Cardiac muscle cell (in vitro differentiated cells and primary cell): ENCODE measurements around the gene WSB1. TPM values are rescaled to one million over a fixed set of nuclear protein-coding genes. Genes with fewer than 3 reads are reported as not detected.

ENCODE experiments used
- DNase-seq, 2 donors: peaks; one replicate each; pipeline versions ENCODE4 v3.0.0 to v3.0.0-alpha.2; 2010 to 2017; ENCODE audit warnings: low read depth in 1 of 2, low spot score in 1 of 2
- H3K27ac ChIP-seq: fragments of 200-600 bp; sonication (generic); 2 replicates; pipeline ENCODE4 v1.5.1; 2016
- H3K27me3 ChIP-seq: fragments of 200-600 bp; sonication (generic); 2 replicates; pipeline ENCODE4 v1.6.0; 2016; ENCODE audit warnings: control low read depth
- H3K36me3 ChIP-seq: fragments of 200-600 bp; sonication (generic); 2 replicates; pipeline ENCODE4 v1.5.1; 2016; ENCODE audit warnings: control low read depth
- H3K4me1 ChIP-seq: fragments of 200-600 bp; sonication (generic); 2 replicates; pipeline ENCODE4 v1.8.1; 2017; ENCODE audit warnings: low read depth, mild to moderate bottlenecking, mixed run types
- H3K4me3 ChIP-seq: fragments of 200-600 bp; sonication (generic); 2 replicates; pipeline ENCODE4 v1.5.1; 2016; ENCODE audit warnings: mild to moderate bottlenecking
- H3K9me3 ChIP-seq: fragments of 200-600 bp; sonication (generic); 2 replicates; pipeline ENCODE4 v1.5.1; 2017; ENCODE audit warnings: low read depth, mild to moderate bottlenecking, control low read depth
- CTCF ChIP-seq: IDR thresholded peaks from 2 replicates; pipeline ENCODE4 v1.5.1; 2012; ENCODE audit warnings: low read depth, mild to moderate bottlenecking, low read length
- polyA plus RNA-seq: library from polyadenylated mRNA; unstranded; fragments of >200 nt; fragmentation: Nextera tagmentation; extraction: Ambion mirVana; gene quantifications from 2 replicates; pipeline ENCODE4 v1.2.1, GENCODE V29; 2016
- total RNA-seq: library from RNA; depleted of rRNA; stranded (reverse); fragments of >200 nt; gene quantifications from 2 replicates; pipeline ENCODE4 v1.2.3, GENCODE V29; 2016

The WSB1 gene
- total and polyA plus RNA-seq, 2 experiments from 2014 or later: 308 to 471 TPM

GRCh38 chr17:27282054-27282551, 11.8 kb upstream of the WSB1 start:
- Histone ChIP-seq H3K4me1 (peaks cover 7% of the 10 kb centered on the region), H3K27ac (no peak overlapping the region), H3K4me3 (no peak overlapping the region), H3K27me3 (no peaks in the 10 kb centered on the region), H3K36me3 (no peaks in the 10 kb centered on the region), H3K9me3 (no peaks in the 10 kb centered on the region)
- no peak for TF ChIP-seq CTCF
- DNase-seq: peak in 1 of 2 donors; percentile 97

- TF ChIP-seq CTCF: no peak
- no peak for DNase-seq
Observed at GRCh38 chr17:27283060-27283459, 10.9 kb upstream of the WSB1 start.

GRCh38 chr17:27283751-27284150, 10.2 kb upstream of the WSB1 start:
- Histone ChIP-seq H3K36me3 (no peaks in the 10 kb centered on the region), H3K27ac (no peak overlapping the region), H3K4me1 (peaks cover 7% of the 10 kb centered on the region), H3K9me3 (no peaks in the 10 kb centered on the region), H3K4me3 (no peak overlapping the region), H3K27me3 (no peaks in the 10 kb centered on the region)
- TF ChIP-seq CTCF: no peak
- no peak for DNase-seq

More at GRCh38 chr17:27283060-27283459, 10.9 kb upstream of the WSB1 start:
- Histone ChIP-seq H3K27ac (no peak overlapping the region), H3K4me1 (peaks cover 7% of the 10 kb centered on the region), H3K27me3 (no peaks in the 10 kb centered on the region), H3K9me3 (no peaks in the 10 kb centered on the region), H3K4me3 (no peak overlapping the region), H3K36me3 (no peaks in the 10 kb centered on the region)

- no peak for TF ChIP-seq CTCF
- Histone ChIP-seq H3K9me3 (no peaks in the 10 kb centered on the region), H3K36me3 (no peaks in the 10 kb centered on the region), H3K4me1 (peaks cover 7% of the 10 kb centered on the region), H3K4me3 (no peak overlapping the region), H3K27me3 (no peaks in the 10 kb centered on the region), H3K27ac (no peak overlapping the region)
- DNase-seq: peak in 1 of 2 donors; percentile 56
Observed at GRCh38 chr17:27284811-27285415, 9.0 kb upstream of the WSB1 start.

GRCh38 chr17:27285516-27285915, 8.4 kb upstream of the WSB1 start:
- TF ChIP-seq CTCF: no peak
- H3K4me1 ChIP-seq: peaks cover 7% of the 10 kb centered on the region
- no peak overlapping the region for H3K27ac ChIP-seq
- DNase-seq: no peak
- H3K4me3 ChIP-seq: no peak overlapping the region
- H3K27me3 ChIP-seq: no peaks in the 10 kb centered on the region
- H3K36me3 ChIP-seq: no peaks in the 10 kb centered on the region
- no peaks in the 10 kb centered on the region for H3K9me3 ChIP-seq

- Histone ChIP-seq H3K9me3 (no peaks in the 10 kb centered on the region), H3K4me1 (peaks cover 8% of the 10 kb centered on the region), H3K27me3 (no peaks in the 10 kb centered on the region), H3K27ac (no peak overlapping the region), H3K36me3 (no peaks in the 10 kb centered on the region), H3K4me3 (no peak overlapping the region)
- no peak for DNase-seq
- no peak for TF ChIP-seq CTCF
Observed at GRCh38 chr17:27288183-27288582, 5.7 kb upstream of the WSB1 start.
